ENCODE measurements around the gene CYGB.
A peak's percentile ranks its signal among the peaks of the same experiment; 100 is the strongest.

The CYGB gene

DNA sequence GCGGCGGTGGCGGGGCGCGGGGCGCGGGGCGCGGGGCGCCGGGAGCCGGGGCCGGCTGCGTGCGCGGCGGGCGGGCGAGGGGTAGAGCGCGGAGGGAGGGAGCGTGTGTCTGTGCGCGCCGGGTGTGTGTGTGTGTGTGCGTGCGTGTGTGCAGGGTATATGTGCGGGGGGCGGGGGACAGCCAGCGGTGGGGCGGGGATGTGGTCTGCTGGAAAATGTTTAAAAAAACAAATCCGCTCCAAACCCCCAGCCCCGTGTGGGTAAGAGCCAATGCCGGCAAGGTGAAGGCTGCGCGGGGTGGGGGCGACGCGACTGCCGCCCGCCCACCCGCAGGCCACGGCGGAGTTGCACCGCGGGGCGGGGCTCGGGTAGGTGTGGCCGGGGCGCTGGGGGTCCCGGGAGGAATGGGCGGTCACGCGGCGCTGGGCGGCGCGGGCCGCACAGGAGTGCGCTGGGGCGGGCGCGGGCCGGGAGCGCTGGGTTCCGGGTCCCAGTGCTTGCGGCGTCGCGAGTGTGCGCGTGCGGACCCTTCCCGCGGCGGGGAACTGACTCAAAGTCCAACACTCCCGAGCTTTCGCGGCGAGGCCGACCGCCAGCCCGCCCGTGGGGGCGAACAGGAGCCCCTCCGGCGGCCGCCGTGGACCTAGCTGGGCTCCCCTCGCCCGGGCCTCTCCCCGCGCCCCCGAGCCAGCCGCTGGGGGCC lies at the start of gene CYGB:
CYGB (minus strand) TSS at position 132 of the 703 bp plus-strand sequence. CDS start 167 bp downstream, outside the sequence.
- DNase-seq: no peak

DNA sequence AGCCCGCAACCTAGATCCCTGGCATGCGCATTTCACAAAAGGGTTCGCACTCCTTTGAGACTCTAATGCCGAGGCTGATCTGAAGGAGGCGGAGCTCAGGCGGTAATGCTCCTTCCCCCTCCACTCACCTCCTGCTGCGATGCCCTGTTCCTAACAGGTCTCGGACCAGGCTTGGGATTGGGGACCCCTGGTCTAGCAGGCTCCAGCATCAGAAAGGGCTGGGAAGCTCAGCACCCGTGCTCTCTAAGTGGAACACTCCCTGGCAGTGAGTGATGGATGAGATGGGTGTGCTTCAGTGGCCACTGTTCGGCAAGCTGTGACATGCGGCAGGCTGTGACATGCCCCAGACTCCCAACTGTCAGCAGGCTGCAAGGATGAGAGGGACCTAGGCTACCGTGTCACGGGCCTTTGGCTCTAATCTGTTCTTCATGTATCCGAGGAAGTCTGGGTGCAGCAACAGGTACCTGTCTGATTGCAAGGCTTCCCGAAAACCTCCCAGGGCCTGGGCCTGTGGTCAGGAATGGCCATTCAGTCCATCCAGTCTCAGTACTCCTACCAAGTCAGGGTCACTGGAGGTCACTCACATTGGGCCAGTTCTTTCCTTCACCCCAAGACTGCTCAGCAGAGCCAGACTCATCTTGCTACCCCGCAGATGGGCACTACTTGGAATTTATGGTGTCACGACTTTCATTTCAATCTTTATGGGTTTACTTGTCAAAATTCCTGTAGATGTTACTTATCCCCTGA lies 49.4 kb upstream of the CYGB start:
- no peak for DNase-seq

DNA sequence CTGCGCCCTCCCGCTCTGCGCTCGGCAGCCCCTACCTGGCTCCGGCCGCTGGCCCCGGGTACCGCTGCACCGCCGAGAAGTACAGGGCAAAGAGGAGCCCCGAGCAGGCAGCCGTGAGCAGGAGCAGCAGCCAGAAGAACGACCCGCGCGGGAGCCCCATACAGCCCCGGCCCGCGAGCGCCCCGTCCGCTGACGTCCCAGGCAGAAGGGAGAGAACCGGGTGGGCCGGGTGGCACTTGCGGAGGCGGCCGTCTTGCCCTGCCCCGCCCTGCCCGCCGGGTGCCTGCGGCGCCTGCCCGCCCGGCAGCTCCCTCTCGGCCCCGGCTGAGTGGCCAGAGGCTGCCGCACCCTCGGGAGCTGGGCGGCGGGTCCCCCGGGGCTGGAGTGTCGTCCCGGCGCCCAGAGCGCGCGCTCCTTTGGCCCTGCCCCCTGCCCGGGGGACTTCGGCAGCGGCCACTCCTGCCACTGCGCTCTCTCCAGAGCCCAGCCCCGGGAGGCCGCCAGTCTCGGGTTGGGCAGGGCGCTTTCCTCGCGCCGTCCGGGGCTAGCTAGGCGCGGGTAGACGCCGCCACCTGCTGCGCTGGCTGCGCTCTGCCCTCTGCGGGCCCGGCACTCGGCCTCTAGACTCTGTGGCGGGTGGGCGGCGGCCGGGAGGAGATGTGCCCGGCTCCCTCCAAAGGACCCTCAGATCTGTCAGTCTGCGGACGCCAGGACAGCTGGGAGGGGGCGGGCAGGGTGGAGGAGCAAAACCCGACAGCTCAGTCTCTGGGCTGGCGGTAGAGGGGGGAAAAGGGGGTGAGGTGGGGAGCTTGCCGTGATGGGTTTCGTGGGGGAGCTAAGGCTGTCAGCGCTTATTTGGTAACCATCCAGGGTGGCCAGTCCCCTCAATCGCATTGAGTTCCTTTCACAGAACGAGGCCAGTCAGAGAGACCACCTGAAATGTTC lies 48.4 kb upstream of the CYGB start, which contains the start of gene ST6GALNAC2:
ST6GALNAC2 (minus strand) TSS at position 212 of the 945 bp plus-strand sequence; CDS start at position 160, 52 bp downstream.
- DNase-seq: peak; percentile 51

DNA sequence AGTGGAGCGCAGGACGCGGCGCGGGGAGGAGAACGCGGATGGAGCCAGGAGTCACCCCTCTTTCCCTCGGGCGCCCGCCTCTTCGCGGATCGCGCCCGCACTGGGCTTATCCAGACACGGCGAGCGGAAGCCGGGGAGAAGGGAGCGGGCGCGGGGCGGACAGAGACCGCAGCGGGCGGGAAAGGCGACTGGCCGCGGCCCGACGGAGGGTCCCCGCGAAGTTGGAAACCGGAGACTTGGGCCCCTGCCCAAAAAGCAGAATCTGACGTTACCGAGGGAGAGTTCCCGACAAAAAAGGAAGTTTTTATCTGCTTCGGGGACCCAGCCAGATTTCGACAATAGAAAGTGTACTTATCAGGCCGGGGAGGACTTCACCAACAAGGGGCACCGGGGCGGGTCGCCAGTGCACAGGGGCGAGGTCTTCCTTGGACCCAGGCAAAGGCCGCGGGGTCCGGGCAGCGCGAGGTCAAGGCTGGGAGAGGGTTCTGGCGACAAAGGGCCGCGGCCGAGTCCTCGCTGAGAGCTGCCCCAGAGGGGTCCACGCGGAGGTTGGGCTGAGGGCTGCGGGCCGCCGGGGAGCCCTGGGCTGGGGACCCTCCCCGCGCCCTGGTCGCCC lies 47.6 kb upstream of the CYGB start:
- no peak for DNase-seq

DNA sequence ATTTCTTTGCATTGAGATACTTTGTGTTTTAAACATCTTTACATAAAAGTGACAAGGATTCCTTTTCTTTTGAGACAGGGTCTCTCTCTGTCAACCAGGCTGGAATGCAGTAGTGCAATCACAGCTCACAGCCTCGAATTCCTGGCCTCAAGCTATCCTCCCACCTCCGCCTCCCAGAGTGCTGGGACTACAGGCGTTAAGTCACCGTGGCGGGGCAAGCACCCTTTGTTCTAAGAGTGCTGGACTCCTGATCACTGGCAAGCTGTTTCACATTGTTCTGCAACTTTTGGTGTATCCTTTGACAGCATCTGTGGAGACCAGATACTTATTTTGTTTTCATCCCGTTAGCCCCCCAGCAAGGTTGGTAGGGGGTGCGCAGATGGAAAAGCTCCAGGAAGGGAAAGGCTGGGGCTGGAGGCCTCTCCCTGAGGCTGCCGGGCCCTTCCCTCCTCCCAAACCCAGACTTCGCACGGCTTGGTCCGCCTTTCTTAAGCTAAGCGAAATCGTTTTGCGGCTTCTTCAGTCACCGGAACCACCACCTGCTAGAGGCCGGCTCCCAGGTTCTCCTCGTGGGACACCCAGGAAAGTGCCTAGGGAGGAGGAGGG lies 47.0 kb upstream of the CYGB start:
- no peak for DNase-seq

DNA sequence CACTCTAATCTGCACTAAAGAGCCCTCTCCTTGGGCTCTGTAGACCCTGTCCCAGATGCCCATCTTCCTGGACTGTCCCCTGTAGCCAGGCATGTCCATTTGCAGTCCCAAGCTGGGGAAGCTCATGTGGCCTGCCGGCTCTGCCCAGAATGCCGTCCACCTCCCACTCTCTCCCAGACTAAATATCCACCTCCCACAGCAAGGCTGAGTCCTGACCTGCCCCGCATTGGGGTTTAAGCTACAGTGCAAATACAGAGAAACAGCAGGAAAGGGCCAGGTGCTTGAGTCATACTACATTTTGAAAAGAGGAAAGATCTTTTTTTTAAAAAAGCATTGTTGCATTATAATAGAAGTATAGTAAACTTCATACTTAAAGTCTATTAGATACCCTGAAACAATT lies 45.2 kb upstream of the CYGB start:
- DNase-seq: no peak

DNA sequence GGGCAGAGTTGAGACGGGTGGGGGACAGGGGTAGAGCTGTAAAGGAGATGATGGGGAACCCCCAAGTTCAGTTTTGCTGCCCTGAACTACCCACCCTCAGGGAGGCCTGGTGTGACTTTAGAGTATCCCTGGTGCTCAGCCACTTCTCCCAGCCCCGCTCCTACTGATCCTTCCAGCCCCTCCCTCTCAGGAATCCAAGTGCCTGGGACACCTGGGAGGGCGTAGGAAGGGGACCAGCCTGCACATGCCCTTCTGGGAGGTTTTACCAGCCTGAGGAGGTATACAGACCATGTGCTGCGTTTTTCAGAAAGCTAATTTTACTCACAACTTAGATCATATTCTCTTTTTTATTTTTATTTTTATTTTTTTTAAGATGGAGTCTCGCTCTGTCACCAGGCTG lies 44.0 kb upstream of the CYGB start:
- DNase-seq: no peak

DNA sequence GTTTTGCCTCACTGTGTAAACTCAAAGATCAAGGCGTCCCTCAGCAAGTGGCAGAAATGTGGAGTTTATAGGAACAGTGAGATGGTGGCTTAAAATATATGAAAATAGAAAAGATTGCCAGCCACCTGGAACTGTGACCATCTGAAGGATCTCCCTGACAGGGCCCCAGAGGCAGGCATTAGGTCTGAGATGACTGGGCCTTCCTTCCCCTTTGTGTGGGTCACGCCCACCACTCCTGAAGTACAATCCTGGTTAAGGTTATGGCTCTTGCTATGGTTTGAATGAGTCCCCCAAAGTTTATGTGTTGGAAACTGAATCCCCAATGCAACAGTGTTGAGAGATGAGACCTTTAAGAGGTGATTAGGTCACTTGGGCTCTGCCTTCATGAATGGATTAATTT lies 41.8 kb upstream of the CYGB start:
- no peak for DNase-seq

DNA sequence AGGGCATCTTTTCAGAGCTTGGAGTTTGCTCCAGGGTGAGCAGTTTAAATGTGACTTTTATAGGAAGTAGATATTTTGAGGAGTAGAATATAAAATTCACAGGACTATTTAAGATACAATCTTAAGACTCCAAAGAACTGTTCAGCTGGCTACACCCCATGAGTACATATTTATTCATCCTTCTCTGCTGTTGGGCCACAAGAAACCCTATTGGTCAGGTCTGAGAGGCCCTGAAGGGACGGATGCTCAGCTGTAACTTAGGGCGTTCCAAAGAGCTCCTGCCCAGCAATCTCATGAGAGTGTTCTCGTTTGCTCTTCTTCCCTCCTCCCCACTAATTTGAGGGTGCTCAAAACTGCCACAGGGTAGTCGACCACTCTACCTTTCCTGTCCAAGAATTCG lies 40.9 kb upstream of the CYGB start:
- no peak for DNase-seq

DNA sequence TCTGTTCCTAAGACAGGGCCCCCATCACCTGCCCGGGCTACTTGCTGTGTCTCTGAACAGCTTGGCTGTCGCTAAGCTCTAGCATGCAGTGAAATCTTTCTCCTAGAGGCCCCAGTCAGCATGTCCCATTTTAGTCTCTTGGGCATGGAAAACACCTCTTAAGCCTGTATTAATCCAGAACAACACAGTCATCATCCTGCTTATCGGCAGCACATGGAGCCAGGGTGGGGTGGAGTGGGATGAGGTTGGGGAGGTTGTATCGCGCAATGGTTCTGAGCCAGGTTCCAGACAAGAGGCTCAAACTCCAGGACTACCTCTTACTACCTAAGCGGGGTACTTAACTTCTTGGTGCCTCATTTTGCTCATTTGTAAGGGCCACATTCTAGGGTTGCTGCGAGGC lies 40.4 kb upstream of the CYGB start:
- no peak for DNase-seq

DNA sequence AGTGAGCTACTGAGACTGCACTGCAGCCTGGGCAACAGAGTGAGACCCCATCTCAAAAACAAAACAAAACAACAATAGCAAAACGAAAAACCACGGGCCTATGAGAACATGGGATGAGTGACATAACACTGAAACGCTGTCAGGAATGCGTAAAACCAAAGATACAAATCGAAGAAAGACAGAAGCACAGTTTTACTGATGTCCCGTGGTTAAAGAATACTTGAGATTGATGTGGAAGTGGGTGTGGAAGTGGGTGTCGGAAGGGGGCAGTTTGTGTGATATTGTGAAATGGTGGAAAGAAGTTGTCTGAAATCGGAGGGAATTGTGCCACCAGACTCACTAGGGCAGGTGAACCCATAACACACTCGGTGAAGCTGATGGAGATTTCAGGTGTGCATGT lies 38.7 kb upstream of the CYGB start:
- no peak for DNase-seq

DNA sequence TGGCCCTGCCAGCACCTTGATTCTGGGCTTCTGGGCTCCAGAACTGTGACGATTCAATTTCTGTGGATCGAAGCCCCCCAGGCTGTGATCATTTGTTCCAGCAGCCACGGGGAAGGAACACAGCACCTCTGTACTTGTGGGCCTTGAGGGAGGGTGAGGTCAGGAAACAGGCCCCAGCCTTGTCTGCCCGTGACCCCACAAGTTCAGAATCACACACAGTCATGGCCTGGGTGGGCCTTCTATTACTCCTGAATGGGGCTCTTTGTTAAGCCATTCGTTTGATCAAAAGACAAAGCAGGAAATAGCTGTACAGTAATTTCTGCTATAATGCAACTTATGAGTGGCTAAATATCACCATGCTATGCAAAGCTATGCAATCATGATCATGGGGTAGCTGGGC lies 38.1 kb upstream of the CYGB start:
- no peak for DNase-seq

DNA sequence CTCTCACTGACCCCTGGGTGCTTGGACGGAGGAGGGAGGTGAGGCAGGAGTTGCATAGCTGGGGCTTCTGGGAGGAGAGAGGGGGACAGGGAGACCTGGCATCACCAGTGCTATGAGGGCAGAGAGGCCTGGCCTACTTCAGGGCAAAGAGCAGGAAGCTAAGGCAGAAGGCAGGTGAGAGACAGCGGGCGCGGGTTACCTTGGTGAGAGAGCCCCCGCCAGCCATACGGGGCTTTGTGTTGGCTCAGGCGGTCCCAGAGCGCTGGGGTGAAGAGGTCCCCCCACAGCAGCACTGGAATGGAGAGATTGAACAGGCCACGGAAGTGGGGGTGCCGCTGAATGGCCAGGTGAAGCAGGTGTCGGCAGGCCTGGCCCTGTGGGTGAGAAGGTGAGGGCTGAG lies 36.7 kb upstream of the CYGB start:
- no peak for DNase-seq

DNA sequence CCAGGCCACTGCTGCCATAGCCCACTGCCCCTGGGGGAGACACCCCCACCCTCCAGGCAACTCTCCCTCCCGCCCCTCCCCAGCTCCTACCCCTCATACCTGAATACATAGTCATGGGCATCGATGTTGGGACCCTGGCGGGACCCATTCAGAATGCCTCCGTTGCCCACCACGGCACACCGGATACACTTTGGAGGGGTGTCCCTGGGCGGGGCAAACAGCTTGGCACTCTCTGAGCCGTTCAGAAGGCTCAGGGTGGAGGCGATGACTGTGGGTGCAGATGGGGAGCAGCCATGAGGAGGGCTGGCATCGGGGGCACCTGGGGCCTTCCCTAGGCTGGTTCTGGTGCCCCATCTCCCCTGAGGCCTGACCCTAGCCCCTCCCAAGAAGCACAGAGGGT lies 35.6 kb upstream of the CYGB start:
- no peak for DNase-seq

DNA sequence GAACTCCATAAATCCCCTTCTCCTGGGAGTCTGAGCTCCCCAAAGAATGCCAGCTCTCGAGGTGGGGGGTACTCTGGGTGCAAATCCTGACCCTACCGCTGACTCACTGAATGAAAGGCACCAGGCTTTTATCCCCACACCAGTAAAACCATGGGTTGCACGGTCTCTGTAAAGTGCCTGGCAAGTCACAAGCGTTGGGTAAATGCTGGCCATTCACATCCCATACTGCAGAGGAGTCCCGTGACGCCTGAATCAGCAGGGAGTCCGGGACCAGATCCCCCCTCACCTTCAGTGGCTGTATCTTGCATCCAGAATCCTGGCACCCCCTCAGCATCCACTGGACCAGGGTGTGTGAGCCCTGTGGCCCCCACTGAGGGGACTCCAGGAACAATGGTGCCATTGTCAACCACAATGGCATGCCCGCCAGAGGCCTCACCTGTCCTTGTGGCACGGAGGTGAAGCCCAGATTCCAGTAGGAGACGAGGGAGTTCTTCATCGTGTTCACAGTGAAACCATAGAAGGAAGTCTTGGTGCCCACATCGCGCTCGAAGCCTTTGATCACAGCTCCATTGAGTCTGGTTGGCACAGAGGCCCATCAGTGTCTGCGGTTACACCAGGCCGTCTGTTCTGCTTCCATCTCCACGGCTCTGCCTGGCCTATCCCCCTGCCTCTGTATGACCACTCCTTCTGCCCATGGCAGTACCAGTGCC lies 34.8 kb upstream of the CYGB start:
- DNase-seq: no peak

DNA sequence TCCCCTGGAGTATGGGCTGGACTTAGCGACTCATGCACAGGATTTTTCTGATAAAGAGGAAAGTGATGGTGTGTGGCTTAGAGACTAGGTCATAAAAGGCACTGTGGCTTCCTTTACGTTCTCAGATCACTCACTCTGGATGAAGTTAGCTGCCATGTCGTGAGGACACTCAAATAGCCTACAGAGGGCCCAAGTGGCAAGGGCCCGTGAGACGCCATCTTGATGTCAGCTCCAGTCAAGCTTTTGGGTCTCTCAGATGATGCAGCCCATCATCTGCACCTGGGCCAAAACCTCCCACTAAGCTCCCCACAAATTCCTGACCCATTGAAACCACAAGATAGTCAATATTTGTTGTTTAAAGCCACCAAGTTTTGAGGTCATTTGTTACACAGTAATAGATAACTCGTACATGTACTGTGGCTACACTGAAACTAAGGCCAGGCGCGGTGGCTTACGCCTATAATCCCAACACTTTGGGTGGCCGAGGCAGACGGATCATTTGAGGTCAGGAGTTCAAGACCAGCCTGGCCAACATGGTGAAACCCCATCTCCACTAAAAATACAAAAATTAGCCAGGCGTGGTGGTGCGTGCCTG lies 33.5 kb upstream of the CYGB start:
- no peak for DNase-seq

DNA sequence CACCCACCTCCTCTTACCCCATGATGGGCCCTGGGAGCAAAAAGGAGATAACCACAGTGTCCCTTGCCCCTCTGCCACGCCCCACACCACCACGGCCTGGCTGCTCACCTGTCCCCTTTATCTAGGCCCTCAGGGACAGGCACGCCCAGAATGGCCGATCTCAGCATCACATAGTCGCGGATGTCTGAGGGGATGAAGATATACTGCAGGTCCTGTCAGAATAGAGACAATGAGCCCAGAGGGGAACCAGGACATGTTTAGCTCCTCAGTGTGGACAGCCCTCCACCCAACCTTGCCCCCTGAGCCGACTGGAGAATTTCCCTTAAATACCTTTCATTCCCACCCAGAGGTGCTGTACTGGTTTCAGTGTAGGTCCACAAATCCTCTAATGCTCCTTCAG lies 32.9 kb upstream of the CYGB start:
- DNase-seq: no peak

DNA sequence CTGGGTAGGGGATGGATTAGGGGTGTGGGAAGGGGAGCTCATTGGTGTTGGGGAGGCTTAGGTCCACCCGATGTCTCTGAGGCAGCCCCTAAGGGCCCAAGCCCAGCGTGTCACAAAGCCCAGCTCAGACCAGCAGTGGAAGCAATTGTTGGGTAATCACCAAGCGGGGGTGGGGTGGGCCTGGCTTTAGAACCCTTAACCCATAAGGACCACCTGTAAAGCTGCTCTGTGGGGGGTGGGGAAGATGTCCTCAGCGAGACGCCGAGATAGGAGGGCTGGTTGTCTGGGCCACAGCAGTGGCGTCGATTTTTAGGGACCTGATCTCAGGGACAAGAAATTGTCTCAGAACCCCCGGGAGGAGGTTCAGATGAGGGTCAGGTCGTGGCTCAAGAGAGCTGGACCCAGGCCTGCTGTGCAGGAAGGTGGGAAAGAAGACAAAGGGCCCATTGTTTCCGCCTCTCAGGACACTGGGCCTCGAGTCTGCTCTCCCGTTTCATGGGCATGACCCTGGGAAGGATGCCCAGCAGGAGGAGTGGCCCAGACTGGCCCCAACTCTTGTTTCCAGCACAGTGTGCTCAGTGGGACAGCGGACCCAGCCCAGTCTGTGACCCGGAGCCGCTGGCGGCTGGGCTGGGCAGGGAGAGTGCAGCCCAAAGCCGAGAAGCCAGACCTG lies 32.2 kb upstream of the CYGB start:
- DNase-seq: no peak

DNA sequence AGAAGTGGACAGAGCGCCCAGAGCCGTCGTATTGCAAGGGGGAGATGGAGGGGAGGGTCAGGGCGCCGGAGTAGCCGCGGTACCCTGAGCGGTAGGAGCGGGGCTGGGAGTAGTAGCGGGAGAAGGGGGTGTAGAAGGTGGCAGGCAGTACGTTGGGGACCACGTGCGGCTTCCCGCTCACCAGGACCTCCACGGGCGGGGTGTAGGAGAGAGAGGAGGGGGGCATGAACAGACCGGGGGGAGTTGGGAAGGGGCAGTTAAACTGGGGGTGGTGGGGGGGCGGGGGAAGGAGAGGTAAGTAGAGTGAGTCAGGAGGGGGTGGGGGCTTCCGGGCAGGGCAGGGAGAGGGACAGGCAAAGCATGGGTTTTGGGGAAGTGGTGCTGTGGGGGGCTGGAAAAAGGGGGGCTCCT lies 31.3 kb upstream of the CYGB start:
- DNase-seq: no peak

DNA sequence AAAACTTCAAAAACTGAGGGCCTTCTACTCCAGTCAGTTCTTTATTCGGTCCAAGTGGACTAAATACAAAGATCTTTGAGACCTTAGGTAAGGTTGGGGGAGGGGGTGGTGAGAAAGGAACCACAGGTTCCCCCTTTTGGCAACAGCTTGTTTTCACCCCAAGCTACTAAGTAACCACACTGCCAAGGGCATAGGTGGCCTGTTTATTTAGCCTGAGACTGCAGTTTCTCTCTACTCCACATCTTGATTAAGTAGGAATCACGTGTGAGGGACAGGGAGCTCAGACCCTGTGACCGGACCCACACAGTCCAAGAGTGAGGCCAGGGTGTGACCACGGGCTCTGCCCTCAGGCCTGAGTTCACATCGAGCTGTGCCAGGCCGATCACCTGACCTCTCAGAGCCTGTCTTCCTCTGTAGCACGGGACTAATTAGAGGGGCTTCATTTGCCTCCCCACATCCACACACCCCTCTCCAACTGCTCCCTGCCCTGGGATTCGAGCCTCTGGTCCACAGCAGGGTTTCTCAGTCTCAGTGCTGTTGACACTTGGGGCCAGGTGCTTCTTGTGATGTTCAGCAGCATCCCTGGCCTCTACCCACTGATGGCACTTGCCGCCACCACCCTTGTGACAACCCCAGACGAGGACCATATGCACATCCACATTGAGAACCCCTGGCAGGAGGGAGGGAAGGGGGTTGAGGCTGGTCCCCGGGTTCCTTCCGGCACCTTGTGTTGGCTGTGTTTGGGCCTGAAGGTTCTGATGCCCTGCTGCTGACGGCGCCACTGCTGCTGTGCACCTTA lies 30.3 kb upstream of the CYGB start:
- no peak for DNase-seq
